OCI-LY3 (cell line): ENCODE results near the gene TEAD1.

Source experiments
- EZH2phosphoT487 ChIP-seq: fragments of 200-600 bp; shearing (Covaris generic); IDR thresholded peaks from 2 replicates; pipeline ENCODE4 v1.6.1; 2018; ENCODE audit warnings: antibody characterized with exemption, mixed run types, low read depth
- TF ChIP-seq, protein P1 (sequence below): fragments of 200-600, 300-600 bp; sonication (generic); IDR thresholded peaks from 2 replicates; pipeline ENCODE4 v1.5.1; 2014; ENCODE audit warnings: antibody characterized with exemption, low read length, low read depth

DNA sequence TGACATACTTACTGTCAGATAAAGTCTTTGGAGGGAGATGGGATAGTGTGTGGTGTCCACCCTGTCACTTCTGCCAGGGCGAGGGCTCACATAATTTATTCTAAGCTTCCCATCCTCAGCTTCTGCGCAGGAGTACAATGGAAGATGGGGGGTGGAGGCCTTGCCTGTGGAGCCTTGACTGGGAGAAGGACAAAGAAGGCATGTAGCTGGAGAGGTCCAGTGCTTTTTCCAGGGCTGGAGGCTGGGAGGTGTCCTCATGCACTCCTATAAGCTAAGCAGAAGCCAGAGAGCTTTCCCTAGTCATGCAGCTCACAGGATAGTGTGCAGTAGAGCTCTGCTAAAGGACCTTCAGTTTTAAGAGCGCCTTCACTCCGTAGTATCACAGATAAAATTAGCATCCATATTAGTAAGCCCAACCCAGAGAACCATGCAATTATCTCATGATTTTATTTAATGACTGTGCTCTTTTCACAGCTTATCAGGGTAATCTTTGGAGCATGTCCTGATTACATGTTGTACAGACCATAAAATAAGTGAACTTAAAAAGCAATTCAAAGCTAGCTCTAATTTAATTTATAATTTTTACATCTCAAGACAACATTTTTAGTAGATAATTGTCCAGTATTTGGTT is 148.3 kb downstream of the TEAD1 start:
- TF ChIP-seq, protein P1, sequence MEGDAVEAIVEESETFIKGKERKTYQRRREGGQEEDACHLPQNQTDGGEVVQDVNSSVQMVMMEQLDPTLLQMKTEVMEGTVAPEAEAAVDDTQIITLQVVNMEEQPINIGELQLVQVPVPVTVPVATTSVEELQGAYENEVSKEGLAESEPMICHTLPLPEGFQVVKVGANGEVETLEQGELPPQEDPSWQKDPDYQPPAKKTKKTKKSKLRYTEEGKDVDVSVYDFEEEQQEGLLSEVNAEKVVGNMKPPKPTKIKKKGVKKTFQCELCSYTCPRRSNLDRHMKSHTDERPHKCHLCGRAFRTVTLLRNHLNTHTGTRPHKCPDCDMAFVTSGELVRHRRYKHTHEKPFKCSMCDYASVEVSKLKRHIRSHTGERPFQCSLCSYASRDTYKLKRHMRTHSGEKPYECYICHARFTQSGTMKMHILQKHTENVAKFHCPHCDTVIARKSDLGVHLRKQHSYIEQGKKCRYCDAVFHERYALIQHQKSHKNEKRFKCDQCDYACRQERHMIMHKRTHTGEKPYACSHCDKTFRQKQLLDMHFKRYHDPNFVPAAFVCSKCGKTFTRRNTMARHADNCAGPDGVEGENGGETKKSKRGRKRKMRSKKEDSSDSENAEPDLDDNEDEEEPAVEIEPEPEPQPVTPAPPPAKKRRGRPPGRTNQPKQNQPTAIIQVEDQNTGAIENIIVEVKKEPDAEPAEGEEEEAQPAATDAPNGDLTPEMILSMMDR, result no peak
- TF ChIP-seq EZH2phosphoT487, result no peak
